Activated CD4-positive, alpha-beta T cell treated with anti-CD3 and anti-CD28 coated beads, Interleukin-2, amount 50 U/mL, for 24 hours (primary cell): ENCODE results near the gene CDH23.
"Not testable (repeated sequence)": the region's sequence is repeated elsewhere in the genome, so short reads cannot be mapped to it uniquely, and the experiment has no call there.

Source experiments
- DNase-seq, 2 donors: peaks; one replicate each; pipeline ENCODE4 v3.0.0-alpha.2; 2020; ENCODE audit warnings: low read depth in 1 of 2, low spot score in 1 of 2

CDH23 gene

DNA sequence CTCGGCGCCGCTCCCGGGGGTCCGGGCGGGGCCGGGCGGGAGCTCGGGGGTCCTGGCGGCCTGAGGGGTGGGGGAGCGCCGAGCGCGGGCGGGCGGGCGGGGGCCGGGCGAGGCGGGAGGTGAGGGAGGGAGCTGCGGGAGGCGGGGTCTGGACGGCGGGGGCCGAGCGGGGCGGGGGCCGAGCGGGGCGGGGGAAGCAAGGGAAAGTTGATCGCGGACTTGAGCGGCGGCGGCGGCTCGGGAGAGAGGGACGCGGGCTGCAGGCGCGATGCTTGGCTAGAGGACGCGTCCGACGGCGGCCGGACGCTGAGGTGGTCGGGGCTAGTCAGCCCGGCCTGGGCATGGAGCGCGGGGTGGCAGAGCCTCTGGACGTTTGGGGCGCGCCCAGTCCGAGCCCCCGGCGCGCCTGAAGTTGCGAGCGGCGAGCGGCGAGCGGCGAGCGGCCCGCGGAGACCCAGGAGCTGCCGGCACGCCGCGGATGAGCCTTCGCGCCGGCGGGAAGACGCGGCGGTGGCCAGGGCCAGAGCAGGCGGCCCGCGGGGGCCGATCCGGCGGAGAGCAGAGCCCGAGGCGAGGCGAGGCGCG, at the start of gene CDH23:
TSS of gene CDH23 (plus strand) at position 210 of the 585 bp plus-strand sequence. CDS start 42,912 bp downstream, outside the sequence.
- no peak for DNase-seq

GRCh38 chr10:71347587-71348395, 48.9 kb upstream of the CDH23 start:
- DNase-seq = no peak

- no peak for DNase-seq
Measured at GRCh38 chr10:71348850-71349249, 47.9 kb upstream of the CDH23 start.

DNA sequence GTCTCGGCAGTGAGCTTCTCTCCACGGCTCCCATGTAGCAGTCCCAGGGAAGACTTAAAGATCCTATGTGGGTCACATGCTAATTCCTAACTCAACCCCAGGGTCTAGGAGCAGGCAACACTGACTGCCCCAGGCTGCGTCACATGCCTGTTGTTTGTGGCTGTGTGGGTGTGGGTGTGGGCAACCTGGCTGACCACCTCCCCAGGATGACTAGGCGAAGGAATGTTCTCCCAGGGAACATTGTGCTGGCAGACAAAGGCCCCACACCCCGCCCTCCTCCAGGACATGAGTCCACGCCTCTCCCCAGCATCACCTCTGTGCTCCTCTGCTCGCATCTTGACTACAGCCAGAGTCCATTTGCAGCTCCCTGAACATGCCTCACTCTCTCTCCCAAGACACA, 47.3 kb upstream of the CDH23 start:
- no peak for DNase-seq

DNA sequence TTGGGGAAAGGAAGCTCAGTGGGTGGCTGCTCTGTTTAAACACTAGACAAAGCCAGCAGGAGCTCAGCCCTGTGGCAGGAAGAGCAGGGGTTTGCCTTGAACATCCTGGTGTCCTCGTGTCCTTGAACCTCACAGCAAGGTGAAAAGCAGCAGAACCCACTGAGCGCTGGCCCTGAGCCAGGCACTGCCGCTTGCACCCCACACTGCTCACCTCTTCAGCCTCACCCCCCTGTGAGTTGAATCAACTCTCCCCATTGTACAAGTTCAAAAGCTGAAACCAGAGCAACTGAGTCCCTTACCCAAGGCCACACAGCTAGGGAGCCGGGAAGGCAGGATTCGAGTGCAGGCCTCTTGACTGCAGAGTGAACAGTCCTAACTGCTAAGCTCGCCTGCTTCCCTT, 45.6 kb upstream of the CDH23 start:
- no peak for DNase-seq

DNA sequence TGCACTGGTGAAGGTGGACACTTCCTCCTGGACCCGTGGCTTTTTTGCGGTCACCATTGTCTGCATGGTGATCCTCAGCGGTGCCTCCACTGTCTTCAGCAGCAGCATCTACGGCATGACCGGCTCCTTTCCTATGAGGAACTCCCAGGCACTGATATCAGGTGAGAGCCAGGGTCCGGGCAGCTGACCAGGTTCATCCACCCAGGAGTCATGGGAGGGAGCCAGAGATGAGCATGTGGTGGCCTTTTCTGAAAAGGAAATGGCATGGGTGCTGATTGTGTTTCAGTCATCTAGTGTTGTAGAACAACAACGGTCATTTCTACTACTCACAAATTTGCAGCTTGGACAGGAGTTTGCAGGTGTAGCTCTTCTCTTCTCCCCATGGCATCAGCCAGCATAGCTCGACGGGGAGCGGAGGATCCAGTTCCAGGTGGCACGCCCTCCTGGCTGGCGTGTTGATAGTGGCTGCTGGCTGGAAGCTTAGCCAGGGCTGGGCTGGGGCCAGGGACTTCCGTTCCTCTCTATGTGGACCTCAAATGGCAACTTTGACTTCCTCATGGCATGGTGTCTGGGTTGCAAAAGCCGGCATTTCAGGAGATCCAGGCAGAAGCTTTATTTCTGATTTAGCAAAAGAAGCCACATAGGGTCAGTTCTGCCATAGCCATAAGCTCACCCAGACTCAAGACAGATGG, 44.9 kb upstream of the CDH23 start:
- no peak for DNase-seq

- DNase-seq = no peak
Measured at GRCh38 chr10:71353639-71354038, 43.1 kb upstream of the CDH23 start.

DNA sequence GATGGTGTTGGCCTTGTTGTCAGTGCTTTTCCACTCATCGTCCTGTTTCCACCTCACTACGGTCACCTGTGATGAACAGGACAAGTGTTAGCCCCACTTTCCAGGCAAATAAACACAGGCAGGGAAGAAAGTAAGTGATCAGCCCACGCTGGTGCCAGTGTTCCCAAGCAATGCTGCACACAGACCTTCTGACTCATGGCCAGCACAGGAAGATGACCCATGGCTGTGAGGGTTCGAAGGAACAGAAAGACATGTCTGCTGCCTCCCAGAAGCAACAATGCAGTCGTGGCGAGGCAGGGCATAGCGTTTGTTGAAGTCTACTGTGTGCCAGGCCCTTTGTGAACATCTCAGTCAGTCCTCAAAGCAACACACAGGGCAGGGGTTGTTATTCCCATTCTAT, 41.9 kb upstream of the CDH23 start:
- DNase-seq = no peak

- DNase-seq = no peak
Measured at GRCh38 chr10:71355886-71356285, 40.8 kb upstream of the CDH23 start.

- no peak for DNase-seq
Measured at GRCh38 chr10:71357792-71358265, 38.9 kb upstream of the CDH23 start.

- DNase-seq = no peak
Measured at GRCh38 chr10:71358277-71358676, 38.4 kb upstream of the CDH23 start.

DNA sequence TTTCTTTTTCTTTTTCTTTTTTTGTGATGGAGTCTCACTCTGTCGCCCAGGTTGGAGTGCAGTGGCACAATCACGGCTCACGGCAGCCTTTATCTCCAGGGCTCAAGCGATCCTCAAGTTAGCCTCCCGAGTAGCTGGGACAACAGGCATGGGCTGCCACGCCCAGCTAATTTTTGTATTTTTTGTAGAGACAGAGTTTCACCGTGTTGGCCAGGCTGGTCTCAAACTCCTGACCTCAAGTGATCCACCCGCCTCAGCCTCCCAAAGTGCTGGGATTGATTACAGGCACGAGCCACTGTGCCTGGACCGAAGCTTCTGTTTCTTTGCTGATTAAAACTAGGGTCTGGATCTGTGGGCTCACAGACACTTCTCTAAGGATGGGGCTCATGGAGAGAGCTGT, 37.8 kb upstream of the CDH23 start:
- not testable (repeated sequence) for DNase-seq

GRCh38 chr10:71359364-71360046, 37.2 kb upstream of the CDH23 start:
- no peak for DNase-seq

DNA sequence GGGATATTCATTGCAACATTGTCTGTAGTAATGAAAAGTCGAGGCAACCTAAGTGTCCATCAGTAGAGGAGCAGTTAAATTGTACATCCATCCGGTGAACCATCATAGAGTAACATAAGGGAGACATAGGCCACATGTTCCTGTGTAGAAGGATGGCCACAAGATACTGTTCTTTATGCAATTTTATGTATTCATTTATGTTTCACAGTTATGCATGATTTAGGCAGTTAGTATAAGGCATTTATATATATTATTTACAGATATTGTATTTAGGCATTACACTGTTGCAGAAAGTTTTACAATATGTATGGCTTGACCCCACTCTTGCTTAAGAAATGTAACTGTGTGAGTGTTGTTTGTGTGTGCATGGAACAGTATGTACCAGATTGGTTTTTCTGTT, 36.0 kb upstream of the CDH23 start:
- no peak for DNase-seq

DNA sequence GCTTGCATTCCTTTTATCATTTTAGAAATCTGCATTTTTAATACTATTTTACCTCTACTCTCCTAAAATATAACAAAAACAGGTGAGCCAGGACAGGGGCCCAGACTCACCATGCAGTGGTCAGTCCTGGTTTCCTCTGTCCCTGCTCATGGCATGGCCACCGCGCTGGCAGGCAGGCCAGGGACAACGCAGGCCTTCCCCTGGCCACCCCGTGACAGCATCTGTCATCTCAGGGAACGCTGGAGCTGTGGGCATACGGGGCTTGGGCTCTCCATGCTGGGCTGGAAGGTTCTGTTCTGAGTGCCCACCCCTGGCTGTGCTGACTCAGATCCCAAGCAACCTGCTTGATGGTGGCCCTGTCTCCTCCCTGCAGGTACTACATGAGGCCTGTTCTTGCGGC, 35.1 kb upstream of the CDH23 start:
- no peak for DNase-seq

- no peak for DNase-seq
Measured at GRCh38 chr10:71362141-71362540, 34.6 kb upstream of the CDH23 start.

DNA sequence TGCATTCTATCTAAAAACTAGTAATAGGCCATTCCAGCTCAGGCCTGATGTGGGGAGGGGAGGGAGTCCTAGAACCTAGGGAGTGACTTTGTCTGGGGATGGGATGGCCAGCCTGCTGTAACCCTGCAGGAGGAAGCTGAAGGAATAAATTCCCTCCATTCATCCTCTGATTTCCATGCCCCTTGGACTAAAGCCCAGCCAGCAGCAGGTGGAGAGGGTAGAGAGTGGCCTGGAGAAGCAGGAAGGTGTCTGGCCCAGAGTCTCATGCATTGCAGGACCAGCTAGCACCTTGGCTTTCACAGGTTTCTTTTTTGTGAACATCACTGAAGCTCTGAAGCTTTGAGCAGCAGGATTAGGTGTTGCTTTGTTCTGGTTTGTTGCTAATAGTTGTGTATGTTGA, 32.8 kb upstream of the CDH23 start:
- DNase-seq = no peak

- DNase-seq = no peak
Measured at GRCh38 chr10:71365366-71365765, 31.4 kb upstream of the CDH23 start.

DNA sequence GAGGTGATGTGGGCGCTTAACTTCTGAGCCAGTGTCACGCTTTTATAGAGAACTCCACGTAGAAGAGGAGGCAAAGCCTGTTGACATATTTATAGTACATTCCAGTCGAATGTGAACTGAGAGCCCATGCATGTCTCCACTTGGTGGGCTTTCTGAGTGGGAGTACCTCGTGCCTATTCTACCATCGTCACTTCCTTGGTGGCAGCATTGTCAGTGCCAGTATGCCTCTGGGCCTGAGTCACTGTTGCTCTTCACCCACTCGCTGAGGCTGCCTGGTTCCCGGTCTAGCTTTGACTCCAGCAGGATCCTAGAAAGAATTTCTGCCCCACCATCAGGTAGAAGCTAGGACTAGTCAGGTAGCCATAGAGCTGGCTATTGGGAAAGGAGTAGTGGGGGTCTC, 30.0 kb upstream of the CDH23 start:
- no peak for DNase-seq

- no peak for DNase-seq
Measured at GRCh38 chr10:71367271-71367670, 29.4 kb upstream of the CDH23 start.

DNA sequence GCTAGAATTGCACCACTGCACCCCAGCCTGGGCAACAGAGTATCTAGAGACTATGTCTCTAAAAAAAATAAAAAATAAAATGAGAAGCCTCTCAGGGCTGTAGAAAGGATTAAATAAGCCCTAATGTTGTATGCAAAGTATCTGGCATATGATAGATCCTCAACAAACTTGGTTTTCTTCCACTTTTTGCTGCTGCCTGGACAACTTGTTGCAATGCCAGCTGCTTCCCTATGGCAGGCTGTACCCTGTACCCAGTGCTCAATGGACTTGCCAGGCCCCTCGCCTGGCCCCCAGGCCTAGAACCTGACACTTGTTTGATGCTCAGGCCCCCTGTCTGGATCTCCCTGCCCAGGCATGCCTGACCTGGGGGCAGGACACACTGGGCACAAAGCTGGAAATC, 28.5 kb upstream of the CDH23 start:
- DNase-seq = no peak

DNA sequence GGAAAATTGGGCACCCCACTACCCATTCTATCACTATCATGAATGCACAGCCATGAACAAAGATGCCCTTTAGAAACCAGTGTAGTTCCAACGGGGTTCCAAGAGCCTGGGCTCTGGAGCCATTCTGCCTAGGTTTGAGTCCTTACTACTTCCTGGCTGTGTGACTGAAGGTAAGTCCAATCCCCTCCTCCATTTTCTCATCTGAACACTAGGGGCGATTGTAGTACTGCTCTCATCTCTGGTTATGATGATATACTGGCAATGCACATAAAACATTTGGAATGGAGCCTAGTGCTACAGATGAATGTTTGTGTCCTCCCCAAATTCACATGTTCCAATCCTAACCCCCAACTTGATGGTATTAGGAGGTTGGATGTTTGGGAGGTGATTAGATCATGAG, 28.1 kb upstream of the CDH23 start:
- no peak for DNase-seq
